Measurements from ENCODE around the gene TMEM253. TPM values are rescaled to one million over a fixed set of nuclear protein-coding genes. Genes with fewer than 3 reads are reported as not detected.
A peak's percentile ranks its signal among the peaks of the same experiment; 100 is the strongest.

Gene TMEM253
- total RNA-seq, 4 donors from 2014 or later, result 9.1 to 140 (median 124) TPM

- H3K4me3 ChIP-seq, result no peak overlapping the region
- no peaks in the 10 kb centered on the region for H3K9me3 ChIP-seq
- peaks cover 0 to 4% (median 0%) of the 10 kb centered on the region in 4 donors for H3K4me1 ChIP-seq
- no peak for DNase-seq
- H3K27ac ChIP-seq, result peak overlapping the region in 2 of 4 donors; percentile 3 to 9
- H3K27me3 ChIP-seq, result no peaks in the 10 kb centered on the region
- no peak for TF ChIP-seq POLR2A (IDR thresholded peaks at IDR 0.05)
- no peak for TF ChIP-seq CTCF (IDR thresholded peaks at IDR 0.05)
- H3K36me3 ChIP-seq, result no peaks in the 10 kb centered on the region
Observed at GRCh38 chr14:21060614-21061346, 40.1 kb upstream of the TMEM253 start.

GRCh38 chr14:21061347-21061668 lies 39.6 kb upstream of the TMEM253 start:
- TF ChIP-seq CTCF (IDR thresholded peaks at IDR 0.05) (no peak), POLR2A (IDR thresholded peaks at IDR 0.05) (no peak)
- no peak overlapping the region for H3K4me3 ChIP-seq
- H3K9me3 ChIP-seq, result no peaks in the 10 kb centered on the region
- H3K36me3 ChIP-seq, result no peaks in the 10 kb centered on the region
- H3K27me3 ChIP-seq, result no peaks in the 10 kb centered on the region
- peak overlapping the region in 1 of 4 donors; percentile 9 for H3K27ac ChIP-seq
- no peak for DNase-seq
- peaks cover 0 to 4% (median 0%) of the 10 kb centered on the region in 4 donors for H3K4me1 ChIP-seq

- H3K27ac ChIP-seq, result no peak overlapping the region
- H3K4me1 ChIP-seq, result peaks cover 0 to 4% (median under 1%) of the 10 kb centered on the region in 4 donors
- no peak for DNase-seq
- H3K9me3 ChIP-seq, result no peaks in the 10 kb centered on the region
- no peaks in the 10 kb centered on the region for H3K27me3 ChIP-seq
- H3K4me3 ChIP-seq, result no peak overlapping the region
- TF ChIP-seq CTCF (IDR thresholded peaks at IDR 0.05), result no peak
- TF ChIP-seq POLR2A (IDR thresholded peaks at IDR 0.05), result no peak
- no peaks in the 10 kb centered on the region for H3K36me3 ChIP-seq
Observed at GRCh38 chr14:21063479-21063878, 37.4 kb upstream of the TMEM253 start.

- Histone ChIP-seq H3K36me3 (no peaks in the 10 kb centered on the region), H3K9me3 (no peaks in the 10 kb centered on the region), H3K27me3 (no peaks in the 10 kb centered on the region), H3K4me1 (peaks cover 0 to 31% (median 23%) of the 10 kb centered on the region in 4 donors), H3K4me3 (no peak overlapping the region), H3K27ac (no peak overlapping the region)
- DNase-seq, result no peak
- no peak for TF ChIP-seq POLR2A (IDR thresholded peaks at IDR 0.05)
- peak in 3 of 6 experiments; percentile 19 to 25 (median 20) for TF ChIP-seq CTCF (IDR thresholded peaks at IDR 0.05)
Observed at GRCh38 chr14:21066882-21067502, 33.9 kb upstream of the TMEM253 start.

GRCh38 chr14:21068521-21069387 lies 32.1 kb upstream of the TMEM253 start:
- peak; percentile 31 to 65 (median 54) for TF ChIP-seq CTCF (IDR thresholded peaks at IDR 0.05)
- TF ChIP-seq POLR2A (IDR thresholded peaks at IDR 0.05), result no peak
- peaks cover 0 to 4% (median 0%) of the 10 kb centered on the region in 3 donors for H3K36me3 ChIP-seq
- H3K9me3 ChIP-seq, result no peaks in the 10 kb centered on the region
- peak overlapping the region; percentile 79 to 90 (median 84) for H3K27ac ChIP-seq
- peak overlapping the region; percentile 66 to 90 (median 82) for H3K4me3 ChIP-seq
- DNase-seq, result peak in 2 of 3 donors; percentile 68 to 78
- no peaks in the 10 kb centered on the region for H3K27me3 ChIP-seq
- H3K4me1 ChIP-seq, result peaks cover 0 to 36% (median 26%) of the 10 kb centered on the region in 4 donors

Data from Peyer's patch (tissue), 4 donors.